Activated T-cell treated with anti-CD3 and anti-CD28 coated beads, Interleukin-2, amount 50 U/mL, for 4 hours (primary cell): Measurements from ENCODE around the gene CIBAR2. TPM values are rescaled to one million over a fixed set of nuclear protein-coding genes. Genes with fewer than 3 reads are reported as not detected.
A peak's percentile ranks its signal among the peaks of the same experiment; 100 is the strongest.

ENCODE experiments used
- ATAC-seq, 2 donors: fragments of 200-7000 bp; cut with Tn5 transposase; one replicate each; pipeline ENCODE4 v1.10.0; 2021
- DNase-seq: peaks from one replicate; pipeline ENCODE4 v3.0.0-alpha.2; 2020
- H3K27me3 Mint-ChIP-seq: one replicate; pipeline ENCODE4 v1.8.0; 2021; ENCODE audit warnings: low read depth, mixed read lengths
- H3K36me3 Mint-ChIP-seq: one replicate; pipeline ENCODE4 v1.8.0; 2022; ENCODE audit warnings: mixed read lengths; ENCODE audit not compliant: insufficient read depth
- H3K4me1 Mint-ChIP-seq: one replicate; pipeline ENCODE4 v1.8.0; 2021; ENCODE audit warnings: low read depth, mixed read lengths
- H3K4me3 Mint-ChIP-seq: one replicate; pipeline ENCODE4 v1.8.0; 2021; ENCODE audit warnings: mild to moderate bottlenecking, moderate library complexity, mixed read lengths
- H3K9me3 Mint-ChIP-seq: one replicate; pipeline ENCODE4 v1.8.0; 2021; ENCODE audit warnings: mixed read lengths
- total RNA-seq, 3 donors: library from RNA; stranded (reverse); gene quantifications; one replicate each; pipeline ENCODE4 v1.2.1, GENCODE V29; 2021

Gene CIBAR2
- not detected for total RNA-seq

DNA sequence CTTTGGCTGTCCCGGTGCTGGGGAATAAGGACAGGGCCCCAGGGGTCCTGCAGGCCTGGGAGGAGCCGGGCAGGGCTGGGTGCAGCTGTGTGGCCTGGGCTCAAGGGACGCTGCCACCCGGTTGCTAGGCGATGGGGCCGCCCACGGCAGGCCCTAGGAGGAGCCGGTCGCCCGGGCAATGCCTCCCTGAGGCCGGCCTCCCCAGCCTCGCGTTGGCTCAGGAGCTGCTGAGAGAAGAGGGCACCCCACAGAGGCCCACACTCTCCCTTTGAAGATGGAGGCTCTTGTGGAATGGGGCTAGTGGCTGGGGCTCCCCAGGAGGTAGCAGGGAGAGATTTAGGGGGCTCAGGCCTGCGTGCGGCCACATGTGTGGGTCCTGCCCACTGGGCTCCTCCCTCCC lies at the start of gene CIBAR2:
TSS of gene CIBAR2 (minus strand) at position 109 of the 400 bp plus-strand sequence. CDS start 120 bp downstream, outside the sequence.
- DNase-seq (no peak), ATAC-seq (no peak)
- no peak within 1 kb of the TSS for H3K4me3 Mint-ChIP-seq
- no peaks in the 10 kb centered on the region for H3K36me3 Mint-ChIP-seq
- peaks cover 9% of the 10 kb centered on the region for H3K4me1 Mint-ChIP-seq
- no peaks in the 10 kb centered on the region for H3K27me3 Mint-ChIP-seq
- no peaks in the 10 kb centered on the region for H3K9me3 Mint-ChIP-seq

- Mint-ChIP-seq H3K9me3 (no peaks in the 10 kb centered on the region), H3K36me3 (no peaks in the 10 kb centered on the region), H3K4me1 (peaks cover 14% of the 10 kb centered on the region), H3K27me3 (peaks cover 2% of the 10 kb centered on the region), H3K4me3 (no peak overlapping the region)
- ATAC-seq (no peak), DNase-seq (no peak)
These were observed 47.1 kb upstream of the CIBAR2 start for GRCh38 chr16:85159179-85159980.

DNA sequence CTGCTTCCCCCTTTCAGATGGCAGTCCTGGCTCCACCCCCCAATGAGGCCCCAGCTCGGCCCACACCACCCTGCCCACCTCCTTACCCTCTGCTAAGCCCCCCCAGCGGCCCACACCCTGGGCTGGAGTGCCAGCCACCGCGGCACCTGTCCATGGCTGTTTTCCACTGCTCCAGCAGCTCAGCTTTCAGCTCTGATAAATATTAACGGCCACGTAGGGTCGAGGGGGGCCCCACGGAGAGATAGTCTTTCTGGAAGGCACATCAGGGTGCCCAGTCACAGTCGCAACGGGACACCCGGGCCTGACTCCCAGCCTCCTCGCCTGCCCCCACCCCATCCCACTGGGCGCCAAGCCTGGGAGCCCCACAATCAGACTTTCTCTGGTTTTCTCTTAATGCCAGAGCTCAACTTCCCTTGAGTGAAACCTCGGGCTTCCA lies 46.5 kb upstream of the CIBAR2 start:
- Mint-ChIP-seq H3K4me3 (no peak overlapping the region), H3K27me3 (peaks cover 2% of the 10 kb centered on the region), H3K36me3 (no peaks in the 10 kb centered on the region), H3K4me1 (peaks cover 14% of the 10 kb centered on the region), H3K9me3 (no peaks in the 10 kb centered on the region)
- ATAC-seq (peak in 1 of 2 donors; percentile 6), DNase-seq (no peak)

DNA sequence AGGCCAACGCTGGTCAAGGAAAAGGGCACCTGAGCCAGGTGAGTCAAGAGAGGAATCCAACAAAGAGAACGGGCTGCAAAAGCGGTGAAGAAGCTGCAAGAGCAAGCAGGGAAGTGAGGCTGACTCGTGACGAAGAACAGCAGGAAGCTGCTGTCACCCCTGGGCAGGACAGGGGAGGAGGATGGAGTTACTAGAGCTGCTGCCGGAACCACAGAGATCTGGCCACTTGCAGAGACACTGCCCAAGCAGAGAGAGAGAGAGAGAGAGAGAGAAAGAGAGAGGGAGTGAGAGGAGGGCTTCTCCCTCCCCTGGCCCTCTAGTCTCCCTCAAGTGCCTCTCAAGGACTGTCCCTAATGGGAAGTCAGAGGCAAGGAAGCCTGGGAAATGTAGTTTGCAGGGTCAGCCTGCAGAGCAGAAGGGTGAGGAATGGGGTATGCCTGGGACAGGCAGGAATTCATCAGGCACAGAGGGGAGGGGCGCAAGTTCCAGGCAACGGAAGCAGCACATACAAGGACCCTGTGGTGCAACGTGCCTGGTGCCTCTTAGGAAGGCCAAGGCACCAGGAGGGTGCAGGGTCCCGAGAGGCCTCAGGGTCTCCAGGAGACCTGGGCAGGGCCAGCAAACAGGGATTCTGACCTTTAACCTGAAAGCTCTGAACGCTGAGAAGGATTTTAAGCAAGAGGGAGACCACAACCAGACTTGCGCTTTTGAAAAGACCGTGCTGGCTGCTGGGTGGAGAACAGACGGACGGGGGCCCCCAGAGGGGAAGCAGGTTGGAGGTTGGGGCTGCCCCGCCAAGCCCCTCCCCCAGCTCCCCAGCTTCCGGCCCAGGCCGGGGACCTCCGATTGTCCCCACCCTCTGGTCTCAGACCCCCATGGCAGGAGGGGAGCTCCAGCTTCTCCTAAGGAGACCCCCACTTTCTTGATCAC lies 45.8 kb upstream of the CIBAR2 start:
- Mint-ChIP-seq H3K4me3 (peak overlapping the region; percentile 70), H3K9me3 (no peaks in the 10 kb centered on the region), H3K36me3 (no peaks in the 10 kb centered on the region), H3K4me1 (peaks cover 14% of the 10 kb centered on the region), H3K27me3 (peaks cover 2% of the 10 kb centered on the region)
- DNase-seq (no peak), ATAC-seq (peak; percentile 73 to 81)

GRCh38 chr16:85157372-85157771 lies 45.1 kb upstream of the CIBAR2 start:
- H3K4me1 Mint-ChIP-seq = peaks cover 14% of the 10 kb centered on the region
- ATAC-seq (no peak), DNase-seq (no peak)
- H3K27me3 Mint-ChIP-seq = peaks cover 2% of the 10 kb centered on the region
- no peaks in the 10 kb centered on the region for H3K36me3 Mint-ChIP-seq
- no peaks in the 10 kb centered on the region for H3K9me3 Mint-ChIP-seq
- H3K4me3 Mint-ChIP-seq = peak overlapping the region; percentile 70

- no peak for DNase-seq
- no peaks in the 10 kb centered on the region for H3K36me3 Mint-ChIP-seq
- no peaks in the 10 kb centered on the region for H3K9me3 Mint-ChIP-seq
- H3K4me1 Mint-ChIP-seq = peaks cover 14% of the 10 kb centered on the region
- ATAC-seq = no peak
- H3K27me3 Mint-ChIP-seq = peaks cover 2% of the 10 kb centered on the region
- H3K4me3 Mint-ChIP-seq = no peak overlapping the region
These were observed 44.6 kb upstream of the CIBAR2 start for GRCh38 chr16:85156869-85157268.

GRCh38 chr16:85156440-85156839 lies 44.2 kb upstream of the CIBAR2 start:
- H3K4me1 Mint-ChIP-seq = peaks cover 14% of the 10 kb centered on the region
- peaks cover 2% of the 10 kb centered on the region for H3K27me3 Mint-ChIP-seq
- H3K9me3 Mint-ChIP-seq = no peaks in the 10 kb centered on the region
- ATAC-seq = no peak
- no peak overlapping the region for H3K4me3 Mint-ChIP-seq
- no peaks in the 10 kb centered on the region for H3K36me3 Mint-ChIP-seq
- DNase-seq = no peak

GRCh38 chr16:85153656-85154091 lies 41.4 kb upstream of the CIBAR2 start:
- Mint-ChIP-seq H3K36me3 (no peaks in the 10 kb centered on the region), H3K4me3 (no peak overlapping the region), H3K27me3 (no peaks in the 10 kb centered on the region), H3K9me3 (no peaks in the 10 kb centered on the region), H3K4me1 (peaks cover 14% of the 10 kb centered on the region)
- DNase-seq (no peak), ATAC-seq (no peak)

GRCh38 chr16:85153046-85153445 lies 40.8 kb upstream of the CIBAR2 start:
- H3K27me3 Mint-ChIP-seq = no peaks in the 10 kb centered on the region

GRCh38 chr16:85152414-85153030 lies 40.2 kb upstream of the CIBAR2 start:
- no peaks in the 10 kb centered on the region for H3K9me3 Mint-ChIP-seq
- H3K27me3 Mint-ChIP-seq = no peaks in the 10 kb centered on the region
- ATAC-seq = no peak
- H3K36me3 Mint-ChIP-seq = no peaks in the 10 kb centered on the region
- peaks cover 6% of the 10 kb centered on the region for H3K4me1 Mint-ChIP-seq
- H3K4me3 Mint-ChIP-seq = no peak overlapping the region
- DNase-seq = no peak

More at GRCh38 chr16:85153046-85153445, 40.8 kb upstream of the CIBAR2 start:
- DNase-seq = no peak
- no peaks in the 10 kb centered on the region for H3K9me3 Mint-ChIP-seq
- no peaks in the 10 kb centered on the region for H3K36me3 Mint-ChIP-seq
- ATAC-seq = no peak
- H3K4me3 Mint-ChIP-seq = no peak overlapping the region
- H3K4me1 Mint-ChIP-seq = peaks cover 11% of the 10 kb centered on the region

DNA sequence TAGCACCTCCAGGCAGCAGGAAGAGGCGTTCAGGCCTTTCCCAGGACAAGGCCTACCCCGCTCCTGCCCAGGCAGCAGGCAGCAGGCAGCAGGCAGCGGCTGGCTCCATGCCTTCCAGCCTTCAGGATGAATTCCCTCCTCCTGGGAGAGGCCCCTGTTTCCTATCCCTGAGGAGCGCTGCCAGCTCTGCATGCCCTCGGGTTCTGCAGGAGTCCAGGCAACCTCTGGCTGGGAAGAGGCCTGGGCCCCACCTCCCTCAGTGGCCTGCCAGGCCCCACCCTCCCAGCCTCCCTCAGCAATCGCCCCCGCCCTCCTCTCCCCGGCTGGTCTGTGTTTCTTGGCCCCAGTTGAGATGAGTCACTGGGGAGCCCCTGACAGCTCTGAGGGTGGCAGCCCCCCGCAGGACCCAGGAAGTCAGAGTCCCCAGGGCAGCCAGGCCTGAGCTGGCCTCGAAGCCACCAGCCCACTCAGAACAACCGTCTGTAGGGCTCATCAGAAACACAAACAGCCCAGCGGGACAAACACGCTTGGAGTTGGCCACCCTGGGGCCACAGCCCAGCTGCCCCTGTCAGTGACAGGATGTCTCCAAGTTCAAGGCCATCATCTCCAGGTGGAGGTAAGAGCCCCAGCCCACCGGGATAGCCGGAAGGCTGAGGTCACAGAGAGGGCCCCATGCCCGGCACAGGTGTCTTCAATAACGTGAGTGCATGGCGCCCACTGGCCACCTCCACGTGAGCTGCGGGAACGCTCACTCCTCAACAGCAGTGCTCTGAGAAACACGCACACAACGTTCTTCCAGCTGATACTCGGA lies 39.5 kb upstream of the CIBAR2 start:
- Mint-ChIP-seq H3K9me3 (no peaks in the 10 kb centered on the region), H3K4me3 (no peak overlapping the region), H3K4me1 (no peaks in the 10 kb centered on the region), H3K27me3 (no peaks in the 10 kb centered on the region), H3K36me3 (no peaks in the 10 kb centered on the region)
- no peak for DNase-seq
- ATAC-seq = no peak

DNA sequence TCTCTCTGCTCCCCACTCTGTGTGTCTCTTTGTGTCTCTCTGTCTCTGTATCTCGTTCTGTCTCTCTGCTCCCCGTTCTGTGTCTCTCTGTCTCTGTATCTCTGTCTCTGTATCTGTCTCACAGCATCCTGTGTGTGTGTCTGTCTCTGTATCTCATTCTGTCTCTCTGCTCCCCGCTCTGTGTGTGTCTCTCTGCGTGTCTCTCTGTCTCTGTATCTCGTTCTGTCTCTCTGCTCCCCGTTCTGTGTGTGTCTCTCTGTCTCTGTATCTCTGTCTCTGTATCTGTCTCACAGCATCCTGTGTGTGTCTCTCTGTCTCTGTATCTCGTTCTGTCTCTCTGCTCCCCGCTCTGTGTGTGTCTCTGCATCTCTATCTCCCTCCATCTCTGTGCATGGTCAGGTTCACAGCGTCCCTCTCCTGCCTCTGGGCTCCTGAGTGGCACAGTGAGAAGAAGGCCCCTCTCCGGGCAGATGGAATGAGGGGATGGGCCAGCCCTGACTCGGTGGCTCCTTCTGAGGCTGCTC lies 38.9 kb upstream of the CIBAR2 start:
- Mint-ChIP-seq H3K36me3 (no peaks in the 10 kb centered on the region), H3K4me3 (no peak overlapping the region), H3K9me3 (no peaks in the 10 kb centered on the region), H3K4me1 (no peaks in the 10 kb centered on the region), H3K27me3 (peaks cover 1% of the 10 kb centered on the region)
- DNase-seq (no peak), ATAC-seq (no peak)

- peaks cover 1% of the 10 kb centered on the region for H3K27me3 Mint-ChIP-seq
- H3K4me3 Mint-ChIP-seq = no peak overlapping the region
- ATAC-seq (no peak), DNase-seq (no peak)
- H3K36me3 Mint-ChIP-seq = no peaks in the 10 kb centered on the region
- H3K4me1 Mint-ChIP-seq = no peaks in the 10 kb centered on the region
- no peaks in the 10 kb centered on the region for H3K9me3 Mint-ChIP-seq
These were observed 38.2 kb upstream of the CIBAR2 start for GRCh38 chr16:85150331-85150940.
